Heart left ventricle (tissue), 13 donors: ENCODE data around the gene ADAM19.

Source experiments
- CTCF ChIP-seq, 12 donors: fragments of 200-600 bp; sonication (generic) in 4 of 12; IDR thresholded peaks; one replicate each; pipeline versions ENCODE4 v1.5.0 to v1.8.0; 2018 to 2022; ENCODE audit warnings: antibody characterized with exemption in 12 of 12, mild to moderate bottlenecking in 5 of 12
- POLR2A ChIP-seq, 2 donors: fragments of 450-650 bp; IDR thresholded peaks; one replicate each; pipeline ENCODE4 v1.6.1; 2017; ENCODE audit warnings: antibody characterized with exemption in 2 of 2, mild to moderate bottlenecking in 2 of 2, moderate library complexity in 2 of 2
- donor health status: ischemic (EF 13 %, LVEDD 7.1; RV severe dilation, severe dysfunction).
- donor health status: DM: no; HTN: yes; CAD: no.
- donor health status: DM: no; HTN: no; CAD: no.
- donor health status: ischemic (EF 25% LVEDD 6.9; RV normal size, moderate dysfunction).
- donor health status: ischemic (EF 25% LVEDD 5.7; RV mildly dilated, moderate dysfunction).
- donor health status: ischemic (EF 35%, LVEDD 5.7; RV mildly dilated, moderate dysfunction).
- donor health status: nonischemic (EF 11% LVEDD 7.7; RV severe dilation, severe dysfunction).
- donor health status: DM: yes; HTN: yes; CAD: no.
- donor health status: PGD.
- donor health status: ischemic (EF 29% LVEDD 5.4; RV normal size, mild dysfunction).
- donor health status: nonischemic (EF 23%, LVEDD 6.1; RV moderate dilation, normal function).

GRCh38 chr5:157563373-157563928 lies 12.1 kb downstream of the ADAM19 start:
- TF ChIP-seq CTCF (IDR thresholded peaks at IDR 0.05) (no peak), POLR2A (IDR thresholded peaks at IDR 0.05) (no peak)
